ENCODE data around the gene TMIGD3.

DNA sequence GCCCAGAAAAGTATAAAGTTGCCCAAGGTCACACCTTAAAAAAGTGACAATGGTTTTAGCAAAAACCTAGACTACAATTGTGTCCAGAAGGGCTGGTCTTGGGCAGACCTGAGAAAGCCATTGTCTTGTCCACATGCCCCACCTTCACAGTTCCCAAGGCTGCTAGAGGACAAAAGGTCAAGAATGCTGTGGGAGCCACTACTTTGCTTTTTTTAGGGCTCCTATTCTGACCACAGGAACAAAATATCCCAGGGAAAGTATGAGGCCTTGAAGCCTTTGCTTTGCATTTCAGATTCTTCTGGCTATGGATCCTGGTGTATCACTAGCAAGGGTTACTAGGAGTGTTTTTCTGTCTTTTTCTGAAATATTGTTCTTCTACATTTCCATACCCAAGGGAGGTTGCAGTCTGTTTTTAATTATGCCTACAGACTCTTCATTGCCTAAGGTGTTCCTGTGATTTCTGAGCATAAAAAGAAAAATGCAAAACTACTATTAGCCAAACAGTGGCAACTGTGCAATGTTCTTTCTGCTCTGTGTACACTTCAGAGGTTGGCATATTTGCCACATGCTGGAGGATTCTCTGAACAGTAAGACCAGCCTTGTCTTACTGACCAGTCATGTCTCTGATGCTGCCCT, 18.9 kb downstream of the TMIGD3 start:
- TF ChIP-seq PRRX2 (CRISPR knock-in tag; IDR thresholded peaks at IDR 0.05) (no peak), ZNF263 (CRISPR knock-in tag; IDR thresholded peaks at IDR 0.05; ENCODE audit: low read depth) (no peak), CBFB (CRISPR knock-in tag; IDR thresholded peaks at IDR 0.05; ENCODE audit: low read depth) (no peak), SP1 (CRISPR knock-in tag; conservative IDR thresholded peaks at IDR 0.05) (no peak)
- TF ChIP-seq, protein P1, sequence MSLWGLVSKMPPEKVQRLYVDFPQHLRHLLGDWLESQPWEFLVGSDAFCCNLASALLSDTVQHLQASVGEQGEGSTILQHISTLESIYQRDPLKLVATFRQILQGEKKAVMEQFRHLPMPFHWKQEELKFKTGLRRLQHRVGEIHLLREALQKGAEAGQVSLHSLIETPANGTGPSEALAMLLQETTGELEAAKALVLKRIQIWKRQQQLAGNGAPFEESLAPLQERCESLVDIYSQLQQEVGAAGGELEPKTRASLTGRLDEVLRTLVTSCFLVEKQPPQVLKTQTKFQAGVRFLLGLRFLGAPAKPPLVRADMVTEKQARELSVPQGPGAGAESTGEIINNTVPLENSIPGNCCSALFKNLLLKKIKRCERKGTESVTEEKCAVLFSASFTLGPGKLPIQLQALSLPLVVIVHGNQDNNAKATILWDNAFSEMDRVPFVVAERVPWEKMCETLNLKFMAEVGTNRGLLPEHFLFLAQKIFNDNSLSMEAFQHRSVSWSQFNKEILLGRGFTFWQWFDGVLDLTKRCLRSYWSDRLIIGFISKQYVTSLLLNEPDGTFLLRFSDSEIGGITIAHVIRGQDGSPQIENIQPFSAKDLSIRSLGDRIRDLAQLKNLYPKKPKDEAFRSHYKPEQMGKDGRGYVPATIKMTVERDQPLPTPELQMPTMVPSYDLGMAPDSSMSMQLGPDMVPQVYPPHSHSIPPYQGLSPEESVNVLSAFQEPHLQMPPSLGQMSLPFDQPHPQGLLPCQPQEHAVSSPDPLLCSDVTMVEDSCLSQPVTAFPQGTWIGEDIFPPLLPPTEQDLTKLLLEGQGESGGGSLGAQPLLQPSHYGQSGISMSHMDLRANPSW (CRISPR knock-in tag; conservative IDR thresholded peaks at IDR 0.05; ENCODE audit: low read depth): no peak
